Activated CD8-positive, alpha-beta memory T cell treated with anti-CD3 and anti-CD28 coated beads for 48 hours (primary cell): ENCODE data around the gene LRRC25.

Source experiments
- DNase-seq, 3 experiments: peaks; one replicate each; pipeline ENCODE4 v3.0.0-alpha.2; 2020; ENCODE audit warnings: low read depth in 2 of 3, low spot score in 2 of 3

LRRC25 gene

GRCh38 chr19:18424890-18425514 lies 27.6 kb upstream of the LRRC25 start:
- DNase-seq: no peak

DNA sequence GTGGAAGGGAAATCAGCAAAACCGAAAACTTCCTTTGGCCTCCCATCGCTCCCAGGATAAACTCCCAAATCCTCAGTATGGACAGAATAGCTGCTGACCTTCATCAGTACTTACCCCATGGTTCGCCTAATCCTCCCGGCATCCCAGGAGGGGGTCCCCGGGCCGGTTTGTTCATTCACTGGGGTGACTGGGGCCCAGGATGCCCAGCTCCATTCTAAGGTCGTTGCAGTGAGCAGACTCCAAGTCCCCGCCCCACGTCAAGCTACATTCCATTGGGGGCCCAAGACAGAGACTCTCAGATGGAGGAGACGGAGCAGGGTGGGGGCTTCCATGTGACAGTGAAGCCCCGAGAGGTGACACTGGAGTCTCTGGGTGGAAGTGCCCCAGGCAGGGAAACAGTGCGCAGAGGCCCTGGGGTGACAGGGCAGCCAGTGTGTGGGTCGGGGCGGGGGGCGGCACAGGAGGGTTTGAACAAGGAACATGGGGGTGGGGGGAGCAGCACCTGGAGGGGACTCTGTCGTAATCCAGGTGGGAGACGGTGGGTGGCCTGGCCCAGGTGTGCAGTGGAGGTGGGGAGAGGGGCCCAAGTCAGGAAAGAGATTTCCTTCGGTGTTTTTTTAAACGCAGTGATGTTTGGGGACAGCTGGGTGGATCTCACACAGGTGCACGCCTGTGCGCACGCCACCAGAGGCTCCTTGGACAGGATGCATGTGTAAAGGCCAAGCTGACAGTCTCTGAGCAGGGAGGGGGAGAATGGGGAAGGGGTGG lies 26.9 kb upstream of the LRRC25 start:
- no peak for DNase-seq

DNA sequence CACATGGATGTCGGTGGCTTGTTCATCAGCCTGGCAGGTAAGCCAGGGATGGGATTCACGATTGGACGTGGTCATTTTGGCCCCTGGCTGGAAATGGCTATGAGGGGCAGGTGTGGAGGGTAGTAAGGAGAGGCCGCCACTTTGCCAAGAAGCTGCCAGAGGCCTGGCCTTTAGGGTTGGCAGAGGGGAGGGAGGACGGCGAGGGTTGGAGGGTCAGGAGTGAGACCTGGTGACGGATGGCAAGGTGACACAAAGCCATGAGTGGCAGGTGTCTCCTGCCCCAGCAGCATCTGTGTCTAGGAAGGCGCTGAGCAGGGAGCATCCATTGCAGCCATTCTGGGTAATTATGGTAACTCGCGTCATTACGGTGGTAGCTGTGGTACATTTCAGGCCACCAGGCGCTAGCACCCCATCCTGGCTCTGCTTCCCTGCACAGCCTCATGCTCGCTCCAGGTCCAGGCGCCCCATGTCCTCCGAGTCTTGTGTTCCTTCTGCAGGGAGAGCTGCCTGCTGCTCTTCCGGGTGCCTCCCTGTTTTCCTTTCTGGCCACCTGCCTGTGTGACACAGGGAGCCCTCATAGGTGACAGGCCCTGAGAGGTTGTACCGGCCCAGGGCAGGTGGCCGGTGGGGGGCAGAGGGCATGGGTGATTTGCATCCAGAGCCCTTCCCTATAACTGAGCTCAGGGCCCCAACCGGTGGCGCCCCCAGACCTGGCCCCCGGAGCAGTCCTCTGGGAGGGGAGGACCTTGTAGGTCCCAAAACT lies 26.0 kb upstream of the LRRC25 start:
- DNase-seq: no peak

DNA sequence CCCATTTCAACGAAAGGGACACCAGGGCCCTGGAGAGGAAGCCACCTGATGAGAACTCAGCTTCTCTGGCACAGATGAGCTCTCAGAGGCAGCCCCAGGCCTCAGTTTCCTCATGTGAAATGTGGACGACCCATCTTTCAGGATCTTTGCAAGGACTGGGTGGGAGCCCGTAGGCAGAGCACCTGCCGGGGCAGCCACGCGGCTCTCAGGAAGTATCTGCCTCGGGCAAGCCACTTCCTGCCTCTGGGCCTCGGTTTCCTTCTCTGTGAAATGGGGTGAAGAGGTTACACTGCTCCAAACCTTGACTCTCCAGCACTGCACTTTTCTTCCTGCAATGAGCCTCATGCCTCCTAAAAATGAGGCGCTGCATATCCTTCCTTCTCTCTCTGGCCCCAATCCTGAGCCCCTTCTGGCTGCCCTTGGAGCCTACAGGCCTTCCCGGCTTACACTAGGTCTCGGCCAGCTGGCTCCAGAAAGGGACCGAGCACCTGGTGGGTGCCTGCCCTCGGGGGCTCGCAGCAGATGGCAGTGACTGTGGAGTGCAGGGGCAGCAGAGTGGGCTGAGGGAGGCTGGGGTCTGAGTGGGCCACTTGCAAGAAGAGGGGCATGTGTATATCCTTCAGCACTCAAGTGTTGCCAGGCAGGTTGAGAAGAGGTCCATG lies 25.2 kb upstream of the LRRC25 start:
- DNase-seq: no peak

- no peak for DNase-seq
Measured at GRCh38 chr19:18421371-18421959, 24.0 kb upstream of the LRRC25 start.

DNA sequence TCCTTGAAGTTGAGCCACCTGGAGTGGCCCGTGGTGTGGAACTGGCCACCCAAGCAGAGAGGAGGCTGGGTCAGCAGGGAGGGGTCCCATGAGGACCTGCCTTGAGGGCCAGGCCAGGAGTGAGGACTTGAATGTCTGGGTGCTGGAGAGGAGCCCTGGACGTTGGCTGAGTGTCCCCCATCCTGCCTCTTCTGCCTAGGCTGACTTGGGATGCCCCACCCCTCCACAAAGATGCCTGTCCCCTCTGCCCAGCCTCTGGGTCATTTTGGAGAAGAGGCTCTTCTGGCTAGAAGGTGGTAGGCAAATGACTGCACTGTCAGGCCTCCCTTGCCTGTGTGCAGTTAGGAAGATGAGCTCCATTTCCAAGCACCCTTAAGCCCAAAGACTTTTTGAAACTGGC lies 23.5 kb upstream of the LRRC25 start:
- no peak for DNase-seq

- DNase-seq: no peak
Measured at GRCh38 chr19:18419699-18420460, 22.5 kb upstream of the LRRC25 start.

DNA sequence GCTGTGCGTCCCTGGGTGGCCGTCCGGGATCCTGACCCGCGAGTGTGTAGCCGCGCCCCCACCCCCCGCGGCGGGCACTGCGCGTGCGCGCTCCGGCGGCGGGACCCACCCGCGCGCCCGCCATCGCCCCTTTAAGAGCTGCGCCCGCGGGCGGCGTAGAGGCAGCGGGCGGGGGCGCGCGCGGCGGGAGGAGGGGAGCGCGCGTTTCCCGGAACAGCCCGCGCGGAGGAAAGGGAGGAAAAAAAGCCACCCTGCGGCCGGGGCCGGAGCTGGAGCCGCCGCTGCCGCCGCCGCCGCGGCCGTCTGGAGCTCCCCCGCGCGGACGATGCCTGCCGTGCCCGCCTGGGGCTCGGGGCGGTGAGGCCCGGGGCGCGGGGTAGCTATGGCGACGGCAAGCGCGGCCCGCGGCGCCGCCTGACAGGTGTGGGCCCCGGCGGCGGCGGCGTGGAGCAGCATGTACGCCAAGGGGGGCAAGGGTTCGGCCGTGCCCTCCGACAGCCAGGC lies 21.8 kb upstream of the LRRC25 start, which contains the start of gene SSBP4:
Gene SSBP4 (plus strand): TSS at position 204 of the 504 bp plus-strand sequence. CDS start 251 bp downstream, at position 455.
- DNase-seq: peak in 1 of 3 experiments; percentile 57

- no peak for DNase-seq
Measured at GRCh38 chr19:18418483-18419194, 21.2 kb upstream of the LRRC25 start.

DNA sequence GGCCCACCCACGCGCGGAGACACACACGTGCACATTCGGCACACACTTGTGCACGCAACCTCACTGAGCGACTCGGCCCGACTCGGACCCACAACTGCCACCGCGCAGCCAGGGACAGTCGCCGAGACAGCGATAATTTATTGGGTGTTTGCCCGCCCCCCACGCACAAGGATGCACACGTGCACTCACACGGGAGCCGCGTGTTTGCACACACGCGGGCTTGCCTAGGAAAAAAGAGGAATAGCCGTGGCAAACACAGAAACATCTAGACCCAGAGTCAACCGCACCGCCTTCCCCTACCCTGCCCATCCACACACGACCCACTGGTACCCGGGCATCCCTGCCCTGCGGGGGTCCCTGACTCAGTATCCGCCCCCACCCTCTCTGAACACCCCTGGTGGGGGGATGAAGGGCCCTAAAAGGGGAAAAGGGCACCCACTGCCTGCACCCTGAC lies 20.6 kb upstream of the LRRC25 start:
- DNase-seq: no peak

GRCh38 chr19:18417250-18418028 lies 20.0 kb upstream of the LRRC25 start:
- no peak for DNase-seq

GRCh38 chr19:18416778-18417249 lies 19.4 kb upstream of the LRRC25 start:
- DNase-seq: peak in 1 of 3 experiments; percentile 30

DNA sequence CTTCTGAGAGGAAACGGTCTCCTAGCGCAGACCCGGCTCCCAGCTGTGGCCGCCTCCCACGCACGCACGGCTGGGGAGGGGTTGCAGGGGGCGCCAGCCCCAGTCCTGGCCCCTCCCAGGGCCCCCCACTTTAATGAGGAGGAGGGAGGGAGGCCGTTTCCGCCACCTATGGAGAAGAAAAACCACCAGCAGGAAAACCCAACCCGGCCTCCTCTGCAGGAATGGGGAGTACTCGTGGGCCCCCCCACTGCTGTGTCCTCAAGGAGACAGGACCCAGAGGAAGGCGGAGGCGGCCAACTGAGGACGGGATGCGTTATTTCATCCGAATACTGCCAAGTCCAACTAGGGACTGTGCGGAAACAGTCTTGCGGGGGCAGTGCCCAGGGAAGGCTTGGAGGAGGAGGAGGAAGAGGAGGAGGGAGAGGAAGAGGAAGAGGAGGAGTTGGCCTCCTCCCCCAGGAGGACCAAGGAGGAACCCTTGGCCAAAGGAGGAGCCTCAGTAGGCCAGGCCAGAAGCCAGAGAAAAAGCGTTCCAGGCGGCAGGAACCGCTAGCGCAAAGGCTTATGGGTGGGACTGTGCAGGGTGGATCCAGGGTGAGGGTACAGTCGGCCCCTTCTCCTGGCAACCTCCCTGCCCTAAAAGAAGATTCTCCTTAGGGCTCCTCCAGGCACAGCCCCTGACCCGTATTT lies 17.9 kb upstream of the LRRC25 start:
- DNase-seq: no peak

GRCh38 chr19:18414504-18415177 lies 17.2 kb upstream of the LRRC25 start:
- DNase-seq: no peak

DNA sequence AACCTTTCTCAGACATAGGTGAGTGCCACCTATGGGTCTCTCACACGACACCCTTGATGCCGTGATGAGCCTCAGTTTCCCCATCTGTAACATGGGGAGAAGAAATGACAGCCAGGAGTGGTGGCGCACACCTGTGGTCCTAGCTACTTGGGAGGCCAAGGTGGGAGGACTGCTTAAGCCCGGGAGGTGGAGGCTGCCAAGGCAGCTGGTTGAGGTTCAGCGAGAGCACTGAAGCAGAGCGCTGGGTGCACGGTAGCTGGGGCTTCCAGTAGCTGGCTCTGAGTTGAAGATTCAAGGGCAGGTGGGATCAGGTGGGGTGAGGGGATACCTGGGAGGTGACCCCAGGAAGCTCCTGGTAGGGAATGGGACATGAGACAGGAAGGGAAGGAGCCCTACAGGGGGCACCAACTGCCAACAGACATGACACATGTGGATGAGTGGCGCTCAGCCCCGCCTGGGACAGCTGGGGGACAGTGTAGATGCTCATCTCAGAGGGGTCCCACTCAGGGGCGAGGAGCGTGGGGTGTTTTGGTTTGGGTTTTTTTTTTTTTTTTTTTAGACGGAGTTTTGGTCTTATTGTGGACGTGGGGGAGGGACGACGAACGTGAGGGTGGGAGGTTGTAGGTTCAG lies 15.3 kb upstream of the LRRC25 start:
- DNase-seq: no peak

DNA sequence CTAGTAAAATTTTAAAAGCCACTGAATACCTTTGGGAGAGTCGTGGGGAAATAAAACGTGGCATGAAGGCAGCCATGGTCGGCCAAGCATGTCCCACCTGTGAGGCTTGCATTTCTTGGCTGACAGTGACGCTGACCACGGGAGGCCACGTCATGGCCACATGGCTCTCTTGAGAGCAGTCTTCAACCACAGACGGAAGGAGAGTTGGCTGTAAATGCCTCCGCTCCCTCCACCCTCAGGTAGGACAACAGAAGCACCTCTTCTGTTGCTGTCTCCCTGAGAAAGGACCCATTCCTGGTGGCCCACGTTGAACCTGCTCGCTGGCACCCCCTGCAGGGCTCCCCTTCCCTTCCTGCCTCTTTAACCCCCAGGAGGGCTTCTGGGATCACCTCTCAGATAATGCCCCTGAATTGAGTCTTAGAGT lies 10.6 kb upstream of the LRRC25 start:
- DNase-seq: no peak

DNA sequence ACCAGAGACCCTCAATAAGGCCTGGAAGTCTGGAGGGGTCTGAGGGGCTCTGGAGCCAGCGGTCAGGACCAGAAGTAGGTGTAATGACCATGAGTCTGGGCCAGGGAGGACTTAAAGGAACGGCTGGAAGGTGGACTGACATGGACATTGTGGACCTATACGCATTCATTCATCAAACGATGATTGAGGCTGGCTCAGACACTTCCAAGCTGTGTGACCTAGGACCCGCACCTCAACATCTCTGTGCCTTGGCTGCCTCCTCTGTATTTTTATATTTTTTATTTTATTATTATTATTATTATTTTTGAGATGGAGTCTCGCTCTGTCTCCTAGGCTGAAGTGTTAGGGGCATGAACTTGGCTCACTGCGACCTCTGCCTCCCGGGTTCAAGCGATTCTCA lies 9.3 kb upstream of the LRRC25 start:
- DNase-seq: no peak
